Endometrial microvascular endothelial cells (primary cell): Measurements from ENCODE around the gene GK. TPM values are rescaled to one million over a fixed set of nuclear protein-coding genes. Genes with fewer than 3 reads are reported as not detected.
"Not testable (repeated sequence)": the region's sequence is repeated elsewhere in the genome, so short reads cannot be mapped to it uniquely, and the experiment has no call there.

Source experiments
- in situ Hi-C: cut with HindIII; loops from 2 replicates; pipeline ENCODE4 v1.10.0; 2017; ENCODE audit warnings: low sequenced_read_pairs, low pct_unique_long_range_greater_than_20kb; ENCODE audit errors: inconsistent ontology term
- total RNA-seq: library from RNA; depleted of rRNA; stranded (reverse); fragments of >200 nt; gene quantifications from one replicate; pipeline ENCODE4 v1.2.3, GENCODE V29; 2015; ENCODE audit errors: inconsistent ontology term

GK gene
- total RNA-seq, 1 donor from 2014 or later = 5.2 TPM

- in situ Hi-C loops = no loop called here
These were observed 35.4 kb downstream of the GK start for GRCh38 chrX:30688641-30689040.

GRCh38 chrX:30689116-30689515 is 35.9 kb downstream of the GK start:
- in situ Hi-C loops = no loop called here

- in situ Hi-C loops = no loop called here
These were observed 37.1 kb downstream of the GK start for GRCh38 chrX:30690330-30690729.

- in situ Hi-C loops = no loop called here
These were observed 40.9 kb downstream of the GK start for GRCh38 chrX:30693999-30694650.

GRCh38 chrX:30702736-30703135 is 49.5 kb downstream of the GK start:
- in situ Hi-C loops = no loop called here

GRCh38 chrX:30706216-30706775 is 53.1 kb downstream of the GK start:
- in situ Hi-C loops = no loop called here

- in situ Hi-C loops = no loop called here
These were observed 59.0 kb downstream of the GK start for GRCh38 chrX:30712214-30712613.

GRCh38 chrX:30713061-30713525 is 59.9 kb downstream of the GK start:
- in situ Hi-C loops = no loop called here

GRCh38 chrX:30714138-30714537 is 60.9 kb downstream of the GK start:
- in situ Hi-C loops = no loop called here

- in situ Hi-C loops = no loop called here
These were observed 62.8 kb downstream of the GK start for GRCh38 chrX:30715976-30716375.

GRCh38 chrX:30733852-30734660 is 80.8 kb downstream of the GK start:
- in situ Hi-C loops = no loop called here

GRCh38 chrX:30734782-30735181 is 81.6 kb downstream of the GK start:
- in situ Hi-C loops = no loop called here

GRCh38 chrX:30735839-30736238 is 82.6 kb downstream of the GK start:
- in situ Hi-C loops = no loop called here

- in situ Hi-C loops = no loop called here
These were observed 88.3 kb downstream of the GK start for GRCh38 chrX:30741545-30741944.

GRCh38 chrX:30748342-30748960 is 95.2 kb downstream of the GK start:
- in situ Hi-C loops = no loop called here

- in situ Hi-C loops = no loop called here
These were observed 98.3 kb downstream of the GK start for GRCh38 chrX:30751497-30751896.

- in situ Hi-C loops = no loop called here
These were observed 109.5 kb downstream of the GK start for GRCh38 chrX:30762755-30763154.

GRCh38 chrX:30773764-30774163 is 120.5 kb downstream of the GK start:
- in situ Hi-C loops = not testable (repeated sequence)

GRCh38 chrX:30777575-30777974 is 124.4 kb downstream of the GK start:
- in situ Hi-C loops = no loop called here
